KMS-11 (cell line): ENCODE results near the gene EFR3B.
"Not testable (repeated sequence)": the region's sequence is repeated elsewhere in the genome, so short reads cannot be mapped to it uniquely, and the experiment has no call there.

Source experiments
- H2AFZ ChIP-seq: fragments of 200-600 bp; sonication (generic); 2 replicates; pipeline ENCODE4 v1.6.1; 2016; ENCODE audit warnings: antibody characterized with exemption, mixed run types, low read depth
- H3K27ac ChIP-seq: fragments of 200-600 bp; sonication (generic); 2 replicates; pipeline ENCODE4 v1.6.1; 2016; ENCODE audit warnings: mild to moderate bottlenecking, mixed run types
- H3K27me3 ChIP-seq: fragments of 200-600 bp; sonication (generic); 2 replicates; pipeline ENCODE4 v1.6.1; 2017; ENCODE audit warnings: mild to moderate bottlenecking, low read depth, mixed run types, moderate library complexity; ENCODE audit not compliant: insufficient read depth
- H3K36me3 ChIP-seq: fragments of 200-600 bp; sonication (generic); 2 replicates; pipeline ENCODE4 v1.6.1; 2017; ENCODE audit warnings: mild to moderate bottlenecking, mixed run types; ENCODE audit not compliant: insufficient read depth
- H3K4me1 ChIP-seq: fragments of 200-600 bp; sonication (generic); 2 replicates; pipeline ENCODE4 v1.6.1; 2016; ENCODE audit warnings: mild to moderate bottlenecking, low read depth, mixed run types; ENCODE audit not compliant: poor library complexity, severe bottlenecking
- H3K4me2 ChIP-seq: fragments of 200-600 bp; sonication (generic); 2 replicates; pipeline ENCODE4 v1.7.0; 2016; ENCODE audit warnings: mild to moderate bottlenecking, mixed run types
- H3K4me3 ChIP-seq: fragments of 200-600 bp; sonication (generic); IDR thresholded peaks from 2 replicates; pipeline ENCODE4 v1.6.1; 2017; ENCODE audit warnings: low read depth, low read length, mixed read lengths; ENCODE audit not compliant: insufficient read depth
- H3K79me2 ChIP-seq: fragments of 200-600 bp; sonication (generic); 2 replicates; pipeline ENCODE4 v1.6.1; 2016; ENCODE audit warnings: low read depth, mixed run types; ENCODE audit not compliant: insufficient read depth
- H3K9ac ChIP-seq: fragments of 200-600 bp; sonication (generic); 2 replicates; pipeline ENCODE4 v1.6.1; 2016; ENCODE audit warnings: mild to moderate bottlenecking, mixed run types
- H4K20me1 ChIP-seq: fragments of 200-600 bp; sonication (generic); 2 replicates; pipeline ENCODE4 v1.6.1; 2016; ENCODE audit warnings: mild to moderate bottlenecking, mixed run types; ENCODE audit not compliant: insufficient read depth
- TF ChIP-seq, protein P1 (sequence below): fragments of 200-600 bp; sonication (generic); conservative IDR thresholded peaks from 2 replicates; pipeline ENCODE4 v1.6.1; 2017; ENCODE audit warnings: low read depth, mild to moderate bottlenecking, antibody characterized with exemption, low read length, moderate library complexity, mixed read lengths

EFR3B gene

DNA sequence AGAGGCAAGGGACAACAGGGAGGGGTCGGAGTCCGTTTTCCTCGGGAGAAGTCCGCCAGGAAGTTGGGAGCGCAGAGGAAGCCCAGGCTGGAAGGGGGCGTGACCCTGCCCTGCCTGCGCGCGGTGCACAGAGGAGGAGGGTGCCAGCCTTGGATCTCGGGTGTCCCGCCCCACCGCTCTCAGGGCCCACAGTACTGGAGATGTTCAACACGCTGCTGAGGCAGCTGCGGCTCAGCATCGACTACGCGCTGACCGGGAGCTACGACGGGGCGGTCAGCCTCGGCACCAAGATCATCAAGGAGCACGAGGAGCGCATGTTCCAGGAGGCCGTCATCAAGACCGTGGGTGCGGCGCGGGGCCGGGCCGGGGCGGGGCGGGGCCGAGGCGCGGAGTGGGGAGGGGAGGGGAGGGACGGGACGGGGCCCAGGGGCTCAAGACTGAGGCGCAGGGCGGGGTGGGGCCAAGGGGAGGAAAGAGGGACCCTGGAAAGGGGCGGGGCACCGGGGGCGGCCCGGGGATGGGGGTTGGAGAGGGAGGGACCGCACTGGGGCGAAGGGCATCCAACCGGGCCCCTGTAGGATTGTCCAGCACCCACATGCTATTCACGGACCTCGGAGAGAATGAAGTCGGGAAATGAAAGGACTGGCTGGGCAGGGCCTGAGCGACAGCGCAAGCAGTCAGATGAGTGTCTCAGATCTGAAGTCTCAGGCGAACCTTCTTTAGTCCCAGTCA lies 89.9 kb downstream of the EFR3B start:
- H3K4me3 ChIP-seq: no peak overlapping the region

DNA sequence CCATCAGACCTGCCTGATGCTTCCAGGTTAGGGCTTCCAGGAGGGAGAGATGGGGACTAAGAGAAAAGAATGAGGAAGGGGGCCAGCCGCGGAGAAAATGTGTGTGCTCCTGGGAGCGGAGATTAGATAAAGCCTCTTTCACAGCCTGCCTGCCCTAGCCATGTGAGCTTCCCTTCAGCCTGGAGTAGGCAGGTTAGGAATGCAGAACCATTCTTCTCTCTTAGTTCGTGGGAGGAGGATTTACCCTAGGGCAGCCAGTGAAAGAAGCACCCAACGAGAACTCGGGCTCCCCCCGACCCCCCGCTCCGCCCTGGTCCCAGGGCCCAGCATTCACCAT lies 90.4 kb downstream of the EFR3B start:
- H4K20me1 ChIP-seq: no peaks in the 10 kb centered on the region
- no peak overlapping the region for H3K27ac ChIP-seq
- TF ChIP-seq, protein P1, sequence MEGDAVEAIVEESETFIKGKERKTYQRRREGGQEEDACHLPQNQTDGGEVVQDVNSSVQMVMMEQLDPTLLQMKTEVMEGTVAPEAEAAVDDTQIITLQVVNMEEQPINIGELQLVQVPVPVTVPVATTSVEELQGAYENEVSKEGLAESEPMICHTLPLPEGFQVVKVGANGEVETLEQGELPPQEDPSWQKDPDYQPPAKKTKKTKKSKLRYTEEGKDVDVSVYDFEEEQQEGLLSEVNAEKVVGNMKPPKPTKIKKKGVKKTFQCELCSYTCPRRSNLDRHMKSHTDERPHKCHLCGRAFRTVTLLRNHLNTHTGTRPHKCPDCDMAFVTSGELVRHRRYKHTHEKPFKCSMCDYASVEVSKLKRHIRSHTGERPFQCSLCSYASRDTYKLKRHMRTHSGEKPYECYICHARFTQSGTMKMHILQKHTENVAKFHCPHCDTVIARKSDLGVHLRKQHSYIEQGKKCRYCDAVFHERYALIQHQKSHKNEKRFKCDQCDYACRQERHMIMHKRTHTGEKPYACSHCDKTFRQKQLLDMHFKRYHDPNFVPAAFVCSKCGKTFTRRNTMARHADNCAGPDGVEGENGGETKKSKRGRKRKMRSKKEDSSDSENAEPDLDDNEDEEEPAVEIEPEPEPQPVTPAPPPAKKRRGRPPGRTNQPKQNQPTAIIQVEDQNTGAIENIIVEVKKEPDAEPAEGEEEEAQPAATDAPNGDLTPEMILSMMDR: no peak
- no peak overlapping the region for H3K4me2 ChIP-seq
- no peaks in the 10 kb centered on the region for H3K36me3 ChIP-seq
- H2AFZ ChIP-seq: no peak overlapping the region
- no peak overlapping the region for H3K9ac ChIP-seq
- no peaks in the 10 kb centered on the region for H3K27me3 ChIP-seq
- no peak overlapping the region for H3K4me3 ChIP-seq
- peaks cover 3% of the 10 kb centered on the region for H3K4me1 ChIP-seq
- H3K79me2 ChIP-seq: no peaks in the 10 kb centered on the region

More for the DNA sequence above, 89.9 kb downstream of the EFR3B start:
- TF ChIP-seq, protein P1: no peak
- Histone ChIP-seq H3K27me3 (no peaks in the 10 kb centered on the region), H3K9ac (no peak overlapping the region), H3K36me3 (no peaks in the 10 kb centered on the region), H3K4me1 (peaks cover 3% of the 10 kb centered on the region), H4K20me1 (no peaks in the 10 kb centered on the region), H2AFZ (no peak overlapping the region), H3K27ac (no peak overlapping the region), H3K79me2 (no peaks in the 10 kb centered on the region), H3K4me2 (no peak overlapping the region)

DNA sequence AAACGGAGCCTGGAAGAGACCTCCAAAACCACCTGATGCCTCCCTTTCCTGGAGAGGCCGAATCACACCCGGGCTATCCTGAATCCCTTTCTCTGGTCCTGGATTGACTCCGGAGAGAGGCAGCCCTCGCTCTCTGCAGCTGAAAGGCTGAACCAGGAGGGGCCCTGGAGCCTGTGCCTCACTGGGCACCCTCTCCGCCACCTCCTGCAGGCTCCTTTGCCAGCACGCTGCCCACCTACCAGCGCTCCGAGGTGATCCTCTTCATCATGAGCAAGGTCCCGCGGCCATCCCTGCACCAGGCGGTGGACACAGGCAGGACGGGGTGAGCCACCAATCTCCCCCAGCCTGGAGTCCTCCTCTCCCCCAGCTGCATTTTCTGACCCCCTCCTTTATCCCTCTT lies 90.8 kb downstream of the EFR3B start:
- Histone ChIP-seq H3K9ac (no peak overlapping the region), H3K4me2 (no peak overlapping the region), H4K20me1 (no peaks in the 10 kb centered on the region), H3K27ac (no peak overlapping the region), H3K79me2 (no peaks in the 10 kb centered on the region), H3K4me1 (peaks cover 3% of the 10 kb centered on the region), H3K27me3 (no peaks in the 10 kb centered on the region), H3K36me3 (no peaks in the 10 kb centered on the region), H2AFZ (no peak overlapping the region), H3K4me3 (no peak overlapping the region)
- TF ChIP-seq, protein P1: no peak

DNA sequence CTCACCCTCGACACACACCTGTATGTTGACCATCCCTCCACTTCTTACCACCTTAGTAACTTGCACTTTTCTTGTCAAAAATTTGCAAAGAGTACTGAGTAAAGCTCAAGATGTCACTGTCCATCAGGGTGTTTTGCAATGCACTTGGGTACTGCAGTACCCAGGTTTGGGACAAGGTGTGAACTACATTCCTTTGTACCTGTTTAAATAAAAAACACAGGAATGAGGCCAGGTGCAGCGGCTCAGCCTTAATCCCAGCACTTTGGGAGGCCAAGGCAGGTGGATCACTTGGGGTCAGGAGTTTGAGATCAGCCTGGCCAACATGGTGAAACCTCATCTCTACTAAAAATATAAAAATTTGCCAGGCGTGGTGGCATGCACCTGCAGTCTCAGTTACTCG lies 98.7 kb downstream of the EFR3B start:
- not testable (repeated sequence) for H2AFZ ChIP-seq, H3K4me1 ChIP-seq, H3K27ac ChIP-seq, H4K20me1 ChIP-seq, H3K27me3 ChIP-seq, H3K36me3 ChIP-seq, H3K9ac ChIP-seq, H3K4me3 ChIP-seq, H3K79me2 ChIP-seq, H3K4me2 ChIP-seq

DNA sequence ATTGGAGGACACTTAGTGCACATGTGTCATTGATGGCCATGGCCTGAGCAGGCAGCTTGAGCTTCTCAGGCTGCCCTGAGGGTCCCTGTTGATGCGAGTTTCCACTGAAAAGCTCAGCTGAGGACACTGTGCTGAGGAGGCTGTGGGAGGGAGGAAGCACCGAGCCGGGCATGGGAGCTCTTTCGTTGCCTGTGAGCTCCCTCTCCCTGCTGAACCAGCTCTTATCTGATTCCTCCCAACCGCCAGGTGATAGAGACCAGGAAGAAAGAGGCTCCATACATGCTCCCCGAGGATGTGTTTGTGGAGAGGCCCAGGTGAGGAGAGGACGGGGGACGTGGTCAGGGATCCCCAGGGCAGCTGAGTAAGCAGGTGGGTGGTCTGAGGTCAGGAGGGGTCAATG lies 99.2 kb downstream of the EFR3B start:
- Histone ChIP-seq H3K4me3 (no peak overlapping the region), H4K20me1 (no peaks in the 10 kb centered on the region), H3K36me3 (no peaks in the 10 kb centered on the region), H2AFZ (no peak overlapping the region), H3K4me2 (no peak overlapping the region), H3K27me3 (no peaks in the 10 kb centered on the region), H3K27ac (no peak overlapping the region), H3K9ac (no peak overlapping the region), H3K79me2 (no peaks in the 10 kb centered on the region), H3K4me1 (no peaks in the 10 kb centered on the region)
- TF ChIP-seq, protein P1: no peak
